Measurements from ENCODE around the gene KCNQ4.

Gene KCNQ4

GRCh38 chr1:40751802-40752201, 31.8 kb upstream of the KCNQ4 start:
- no peak for DNase-seq (ENCODE audit: extremely low spot score)
- TF ChIP-seq, protein P1, sequence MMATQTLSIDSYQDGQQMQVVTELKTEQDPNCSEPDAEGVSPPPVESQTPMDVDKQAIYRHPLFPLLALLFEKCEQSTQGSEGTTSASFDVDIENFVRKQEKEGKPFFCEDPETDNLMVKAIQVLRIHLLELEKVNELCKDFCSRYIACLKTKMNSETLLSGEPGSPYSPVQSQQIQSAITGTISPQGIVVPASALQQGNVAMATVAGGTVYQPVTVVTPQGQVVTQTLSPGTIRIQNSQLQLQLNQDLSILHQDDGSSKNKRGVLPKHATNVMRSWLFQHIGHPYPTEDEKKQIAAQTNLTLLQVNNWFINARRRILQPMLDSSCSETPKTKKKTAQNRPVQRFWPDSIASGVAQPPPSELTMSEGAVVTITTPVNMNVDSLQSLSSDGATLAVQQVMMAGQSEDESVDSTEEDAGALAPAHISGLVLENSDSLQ (IDR thresholded peaks at IDR 0.05): no peak
- TF ChIP-seq CTBP1 (IDR thresholded peaks at IDR 0.05; ENCODE audit: borderline replicate concordance) (no peak), BHLHE40 (IDR thresholded peaks at IDR 0.05; ENCODE audit: borderline replicate concordance) (no peak), LEF1 (IDR thresholded peaks at IDR 0.05; ENCODE audit: borderline replicate concordance) (no peak), FOXK2 (IDR thresholded peaks at IDR 0.05) (no peak), NFRKB (IDR thresholded peaks at IDR 0.05) (no peak), FOXA1 (IDR thresholded peaks at IDR 0.05) (no peak), SP1 (IDR thresholded peaks at IDR 0.05) (no peak), HDGF (IDR thresholded peaks at IDR 0.05; ENCODE audit: borderline replicate concordance) (no peak), SUZ12 (IDR thresholded peaks at IDR 0.05) (no peak), FOXM1 (IDR thresholded peaks at IDR 0.05; ENCODE audit: borderline replicate concordance) (no peak), ARNT (IDR thresholded peaks at IDR 0.05) (no peak), ZNF384 (IDR thresholded peaks at IDR 0.05) (no peak), L3MBTL2 (conservative IDR thresholded peaks at IDR 0.05) (no peak), ELF4 (IDR thresholded peaks at IDR 0.05) (no peak), TARDBP (IDR thresholded peaks at IDR 0.05) (no peak)
- POLR2A ChIA-PET: no interaction called here
- CTCF ChIA-PET: no interaction called here

- TF ChIP-seq ARNT (IDR thresholded peaks at IDR 0.05) (no peak), BHLHE40 (IDR thresholded peaks at IDR 0.05; ENCODE audit: borderline replicate concordance) (no peak), FOXA1 (IDR thresholded peaks at IDR 0.05) (no peak), L3MBTL2 (conservative IDR thresholded peaks at IDR 0.05) (no peak), ZNF384 (IDR thresholded peaks at IDR 0.05) (no peak), CTBP1 (IDR thresholded peaks at IDR 0.05; ENCODE audit: borderline replicate concordance) (no peak), SUZ12 (IDR thresholded peaks at IDR 0.05) (no peak), ELF4 (IDR thresholded peaks at IDR 0.05) (no peak)
- TF ChIP-seq, protein P1 (IDR thresholded peaks at IDR 0.05): no peak
- DNase-seq (ENCODE audit: extremely low spot score): no peak
- CTCF ChIA-PET: interaction anchor here (0.9 kb wide), 1 partner anchor 21 kb away, joined by 3 read pairs; no protein-coding TSS in a partner anchor
- POLR2A ChIA-PET: no interaction called here
These were observed 30.3 kb upstream of the KCNQ4 start for GRCh38 chr1:40753142-40753882.

DNA sequence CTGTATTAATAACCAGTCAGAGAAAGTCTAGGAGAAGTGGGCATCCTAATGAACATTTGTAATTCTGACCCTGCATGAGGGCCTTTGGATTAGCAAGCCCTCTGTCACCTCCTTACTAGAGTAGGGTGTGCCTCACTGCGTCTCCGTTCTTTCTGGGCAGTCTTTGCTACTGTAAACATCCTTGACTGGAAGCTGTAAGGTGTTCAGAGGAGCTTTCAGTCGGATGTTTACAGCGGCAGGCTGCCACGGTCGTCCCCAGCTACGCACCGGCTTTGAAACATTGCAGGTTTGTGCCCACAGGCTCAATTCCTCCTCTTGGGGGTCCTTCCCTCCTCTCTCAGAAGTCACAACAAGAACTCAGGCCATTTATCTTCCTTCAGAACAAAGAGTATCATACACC, 29.4 kb upstream of the KCNQ4 start:
- POLR2A ChIA-PET: no interaction called here
- DNase-seq (ENCODE audit: extremely low spot score): no peak
- TF ChIP-seq LEF1 (IDR thresholded peaks at IDR 0.05; ENCODE audit: borderline replicate concordance): no peak
- TF ChIP-seq, protein P1 (IDR thresholded peaks at IDR 0.05): no peak
- TF ChIP-seq SP1 (IDR thresholded peaks at IDR 0.05): no peak
- no peak for TF ChIP-seq HDGF (IDR thresholded peaks at IDR 0.05; ENCODE audit: borderline replicate concordance)
- no peak for TF ChIP-seq FOXM1 (IDR thresholded peaks at IDR 0.05; ENCODE audit: borderline replicate concordance)
- no peak for TF ChIP-seq ELF4 (IDR thresholded peaks at IDR 0.05)
- TF ChIP-seq CTBP1 (IDR thresholded peaks at IDR 0.05; ENCODE audit: borderline replicate concordance): no peak
- TF ChIP-seq BHLHE40 (IDR thresholded peaks at IDR 0.05; ENCODE audit: borderline replicate concordance): no peak
- no peak for TF ChIP-seq NFRKB (IDR thresholded peaks at IDR 0.05)
- TF ChIP-seq ZNF384 (IDR thresholded peaks at IDR 0.05): no peak
- CTCF ChIA-PET: interaction anchor here (0.9 kb wide), 1 partner anchor 20 kb away, joined by 3 read pairs; no protein-coding TSS in a partner anchor

- ChIA-PET CTCF (no interaction called here), POLR2A (interaction anchor here (1.0 kb wide), 1 partner anchor 51 kb away, joined by 3 read pairs; no protein-coding TSS in a partner anchor)
- DNase-seq (ENCODE audit: extremely low spot score): no peak
- TF ChIP-seq ELF4 (IDR thresholded peaks at IDR 0.05) (no peak), NFRKB (IDR thresholded peaks at IDR 0.05) (no peak), TARDBP (IDR thresholded peaks at IDR 0.05) (no peak), FOXA1 (IDR thresholded peaks at IDR 0.05) (no peak), FOXK2 (IDR thresholded peaks at IDR 0.05) (no peak), L3MBTL2 (conservative IDR thresholded peaks at IDR 0.05) (no peak), SUZ12 (IDR thresholded peaks at IDR 0.05) (no peak), CTBP1 (IDR thresholded peaks at IDR 0.05; ENCODE audit: borderline replicate concordance) (no peak), ZNF384 (IDR thresholded peaks at IDR 0.05) (no peak), BHLHE40 (IDR thresholded peaks at IDR 0.05; ENCODE audit: borderline replicate concordance) (no peak), SP1 (IDR thresholded peaks at IDR 0.05) (no peak), LEF1 (IDR thresholded peaks at IDR 0.05; ENCODE audit: borderline replicate concordance) (no peak), HDGF (IDR thresholded peaks at IDR 0.05; ENCODE audit: borderline replicate concordance) (no peak), FOXM1 (IDR thresholded peaks at IDR 0.05; ENCODE audit: borderline replicate concordance) (no peak), ARNT (IDR thresholded peaks at IDR 0.05) (no peak)
- TF ChIP-seq, protein P1 (IDR thresholded peaks at IDR 0.05): no peak
These were observed 28.5 kb upstream of the KCNQ4 start for GRCh38 chr1:40755067-40755466.

- ChIA-PET POLR2A (interaction anchor here (3.4 kb wide), 1 partner anchor 65 kb away, joined by 14 read pairs; the partner anchor contains the start of gene NFYC), CTCF (no interaction called here)
- no peak for DNase-seq (ENCODE audit: extremely low spot score)
- no peak for TF ChIP-seq HDGF (IDR thresholded peaks at IDR 0.05; ENCODE audit: borderline replicate concordance)
These were observed 27.1 kb upstream of the KCNQ4 start for GRCh38 chr1:40756523-40756922.

Measured in HEK293T (cell line).